K562 (cell line): Measurements from ENCODE around the gene SLCO3A1. TPM values are rescaled to one million over a fixed set of nuclear protein-coding genes. Genes with fewer than 3 reads are reported as not detected.

Source experiments
- ATAC-seq: fragments of 200-7000 bp; cut with Tn5 transposase; 3 replicates; pipeline ENCODE4 v1.9.1; 2020; ENCODE audit warnings: moderate library complexity
- BruUV-seq: library from RNA; stranded (reverse); fragments of 400-500 nt; replicated peaks from 2 replicates; lab custom pipeline; 2021; lab: Mats Ljungman, UMichigan
- CTCF ChIA-PET: fragments of 300-600 bp; formaldehyde crosslinking; extraction: SDS; loops from one replicate; lab custom pipeline; 2021; ENCODE audit warnings: low intra/inter-chr PET ratio; lab: Yijun Ruan, JAX
- POLR2A ChIA-PET: fragments of 300-600, 350-650 bp; sonication (Branson Sonifier 250); formaldehyde crosslinking; extraction: SDS; loops from one replicate; lab custom pipeline; 2021; ENCODE audit warnings: antibody characterized with exemption, inconsistent platforms; lab: Yijun Ruan, JAX
- DNase-seq, 4 experiments: peaks; one replicate each; pipeline versions ENCODE4 v3.0.0 to v3.0.0-alpha.2; 2011 to 2018; ENCODE audit warnings: low spot score in 3 of 4, mixed read lengths in 3 of 4; ENCODE audit errors: extremely low read depth in 1 of 4
- FAIRE-seq: peaks from 2 replicates; lab custom pipeline; 2011; peaks lifted over from hg19 to GRCh38; lab: Jason Lieb, UNC
- H2AFZ ChIP-seq: 2 replicates; pipeline ENCODE4 v1.6.0; 2011; ENCODE audit warnings: low read depth, low read length, control low read depth, inconsistent platforms
- H3K27ac ChIP-seq: fragments of 200-600 bp; 3 replicates; pipeline ENCODE4 v1.8.0; 2011; ENCODE audit warnings: low read depth, mild to moderate bottlenecking, control low read depth, inconsistent platforms, low read length, moderate library complexity, mixed read lengths; ENCODE audit errors: extremely low read depth
- H3K27me3 ChIP-seq, 2 experiments: fragments of 300-600 bp in 1 of 2; 2 replicates in 1 of 2; 3 replicates in 1 of 2; pipeline versions ENCODE4 v1.6.0 to v1.8.0; 2011; ENCODE audit warnings: inconsistent platforms in 2 of 2, low read length in 2 of 2, mild to moderate bottlenecking in 1 of 2, mixed read lengths in 1 of 2, moderate library complexity in 1 of 2; ENCODE audit not compliant: control insufficient read depth in 2 of 2, insufficient read depth in 2 of 2
- H3K36me3 ChIP-seq: fragments of 300-600 bp; 3 replicates; pipeline ENCODE4 v1.8.0; 2011; ENCODE audit warnings: mild to moderate bottlenecking, low read length, inconsistent platforms; ENCODE audit not compliant: control insufficient read depth, insufficient read depth
- H3K4me1 ChIP-seq, 2 experiments: fragments of 200-600 bp in 1 of 2; replicated peaks in 1 of 2; 2 replicates in 1 of 2; 3 replicates in 1 of 2; pipeline versions ENCODE4 v1.5.1 to v1.8.0; 2011; ENCODE audit warnings: inconsistent platforms in 2 of 2, low read length in 2 of 2, mild to moderate bottlenecking in 1 of 2, mixed read lengths in 1 of 2, moderate library complexity in 1 of 2; ENCODE audit not compliant: control insufficient read depth in 2 of 2, insufficient read depth in 2 of 2
- H3K4me2 ChIP-seq: 2 replicates; pipeline ENCODE4 v1.6.1; 2011; ENCODE audit warnings: low read length, control low read depth, inconsistent platforms, mixed read lengths; ENCODE audit not compliant: insufficient read depth
- H3K4me3 ChIP-seq: fragments of 200-600 bp; sonication (generic), shearing (Covaris generic); 2 replicates; pipeline ENCODE4 v1.5.1; 2016; ENCODE audit warnings: control low read depth, inconsistent platforms
- H3K79me2 ChIP-seq: fragments of 200-600 bp; 3 replicates; pipeline ENCODE4 v1.8.0; 2011; ENCODE audit warnings: low read length, inconsistent platforms; ENCODE audit not compliant: control insufficient read depth, insufficient read depth
- H3K9ac ChIP-seq, 2 experiments: 2 replicates each; pipeline versions ENCODE4 v1.6.0 to v1.6.1; 2011; ENCODE audit warnings: low read depth in 2 of 2, low read length in 2 of 2, control low read depth in 1 of 2, inconsistent platforms in 1 of 2, mild to moderate bottlenecking in 1 of 2, mixed read lengths in 1 of 2; ENCODE audit not compliant: insufficient read depth in 1 of 2
- H3K9me1 ChIP-seq: one replicate; pipeline ENCODE4 v1.6.0; 2011; ENCODE audit warnings: inconsistent platforms, mild to moderate bottlenecking, low read length, moderate library complexity; ENCODE audit not compliant: control insufficient read depth, insufficient read depth
- H3K9me3 ChIP-seq: replicated peaks from 2 replicates; pipeline ENCODE4 v1.5.1; 2011; ENCODE audit warnings: low read depth, low read length, inconsistent platforms; ENCODE audit not compliant: control insufficient read depth, insufficient read depth
- H4K20me1 ChIP-seq: replicated peaks from 2 replicates; pipeline ENCODE4 v1.6.1; 2011; ENCODE audit warnings: low read length, inconsistent platforms, mixed read lengths; ENCODE audit not compliant: control insufficient read depth, insufficient read depth
- CBFA2T3 ChIP-seq: fragments of 450-650 bp; IDR thresholded peaks from 2 replicates; pipeline ENCODE4 v1.6.1; 2017
- CC2D1A ChIP-seq: fragments of 450-650 bp; IDR thresholded peaks from 2 replicates; pipeline ENCODE4 v1.6.1; 2017; ENCODE audit warnings: mild to moderate bottlenecking
- CREB1 ChIP-seq, 2 experiments: sonication (generic) in 1 of 2; formaldehyde crosslinking in 1 of 2; IDR thresholded peaks; 2 replicates each; pipeline versions ENCODE4 v1.6.1 to v1.8.0; 2012 to 2022; ENCODE audit warnings: inconsistent platforms in 1 of 2, mild to moderate bottlenecking in 1 of 2, missing genetic modification reagents in 1 of 2, moderate library complexity in 1 of 2
- GTF3C2 ChIP-seq: IDR thresholded peaks from 3 replicates; pipeline ENCODE4 v1.6.1; 2011; ENCODE audit warnings: borderline replicate concordance, mild to moderate bottlenecking, moderate library complexity; ENCODE audit not compliant: insufficient read length; ENCODE audit errors: extremely low read depth
- HNRNPLL ChIP-seq: fragments of 200-400 bp; formaldehyde crosslinking; IDR thresholded peaks from 2 replicates; pipeline ENCODE4 v1.6.1; 2017; ENCODE audit warnings: low read length, low read depth, mild to moderate bottlenecking; ENCODE audit not compliant: poor library complexity, severe bottlenecking
- KLF1 ChIP-seq: fragments of 450-650 bp; IDR thresholded peaks from 2 replicates; pipeline ENCODE4 v1.6.1; 2016; ENCODE audit warnings: missing genetic modification characterization, missing compliant biosample characterization
- KLF10 ChIP-seq: fragments of 250-450 bp; sonication (Bioruptor Pico); IDR thresholded peaks from 2 replicates; pipeline ENCODE4 v1.6.1; 2021; ENCODE audit warnings: matching md5 sums
- MTF1 ChIP-seq: fragments of 250-450 bp; sonication (Bioruptor Pico); IDR thresholded peaks from 2 replicates; pipeline ENCODE4 v1.9.0; 2021; ENCODE audit warnings: moderate library complexity, mild to moderate bottlenecking, inconsistent platforms, borderline replicate concordance
- MXD1 ChIP-seq: fragments of 250-450 bp; sonication (Bioruptor Pico); IDR thresholded peaks from 2 replicates; pipeline ENCODE4 v1.8.0; 2021; ENCODE audit warnings: borderline replicate concordance, mild to moderate bottlenecking, moderate library complexity; ENCODE audit not compliant: poor library complexity, severe bottlenecking
- NFE2 ChIP-seq: IDR thresholded peaks from 2 replicates; pipeline ENCODE4 v1.6.1; 2014; ENCODE audit warnings: antibody characterized with exemption, low read depth
- NRF1 ChIP-seq, 2 experiments: fragments of 450-650 bp; IDR thresholded peaks in 1 of 2; conservative IDR thresholded peaks in 1 of 2; 2 replicates each; pipeline ENCODE4 v1.6.1; 2014; ENCODE audit warnings: mild to moderate bottlenecking in 2 of 2
- RUNX1 ChIP-seq: sonication (generic); IDR thresholded peaks from 2 replicates; pipeline ENCODE4 v1.6.1; 2016; ENCODE audit warnings: antibody characterized with exemption, low read depth
- TCF3 ChIP-seq: sonication (generic); formaldehyde crosslinking; IDR thresholded peaks from 2 replicates; pipeline ENCODE4 v1.4.0; 2020; ENCODE audit warnings: mild to moderate bottlenecking, missing genetic modification reagents
- ZBTB7A ChIP-seq: IDR thresholded peaks from 2 replicates; pipeline ENCODE4 v1.6.1; 2011; ENCODE audit warnings: low read depth, mild to moderate bottlenecking, low read length, moderate library complexity, borderline replicate concordance; ENCODE audit not compliant: control insufficient read depth
- ZNF121 ChIP-seq: sonication (generic); formaldehyde crosslinking; conservative IDR thresholded peaks from 2 replicates; pipeline ENCODE4 v1.8.0; 2022; ENCODE audit warnings: missing genetic modification reagents
- ZNF184 ChIP-seq: sonication (generic); formaldehyde crosslinking; IDR thresholded peaks from 2 replicates; pipeline ENCODE4 v1.5.0; 2020; ENCODE audit warnings: missing genetic modification reagents
- ZNF217 ChIP-seq: sonication (generic); formaldehyde crosslinking; IDR thresholded peaks from 2 replicates; pipeline ENCODE4 v1.8.0; 2022; ENCODE audit warnings: mild to moderate bottlenecking, missing genetic modification reagents
- ZNF77 ChIP-seq: fragments of 250-450 bp; sonication (Bioruptor Pico); IDR thresholded peaks from 2 replicates; pipeline ENCODE4 v1.5.0; 2020
- ZNF778 ChIP-seq: fragments of 450-650 bp; formaldehyde crosslinking; IDR thresholded peaks from 2 replicates; pipeline ENCODE4 v1.4.0; 2020; ENCODE audit warnings: mild to moderate bottlenecking, moderate library complexity
- WGBS: fragments of 100-300 bp; shearing (Covaris generic); methylation state at CpG from one replicate; pipeline ENCODE4 v1.1.6; 2016; ENCODE audit warnings: low coverage, mixed read lengths; ENCODE audit not compliant: insufficient coverage; ENCODE audit errors: missing lambda C conversion rate; 5-methylcytosine and 5-hydroxymethylcytosine counted together
- in situ Hi-C: fragments of 300-500 bp; cut with MboI; formaldehyde crosslinking; loops from 4 replicates; pipeline ENCODE4 v1.15.0; 2018; ENCODE audit warnings: inconsistent platforms, mixed read lengths
- intact Hi-C: fragments of 100-400 bp; cut with micrococcal nuclease; formaldehyde crosslinking; loops from 2 replicates; pipeline ENCODE4 v1.14.2; 2022
- polyA plus RNA-seq, 8 experiments: library from polyadenylated mRNA; depleted of rRNA in 4 of 8; stranded (reverse) in 5 of 8; unstranded in 3 of 8; fragments of >200 nt; fragmentation: Nextera tagmentation in 2 of 8; fragmentation: Illumina TruSeq in 1 of 8; extraction: Ambion mirVana in 2 of 8; extraction: Trizol in 1 of 8; gene quantifications; 2 replicates each; pipeline versions ENCODE4 v1.2.1 to v1.2.3, GENCODE V29; 2011 to 2014; ENCODE audit warnings: inconsistent platforms in 1 of 8, missing spikeins in 1 of 8
- total RNA-seq, 7 experiments: library from RNA; depleted of rRNA in 6 of 7; stranded (reverse); fragments of >200 nt in 6 of 7; fragmentation: Illumina TruSeq in 2 of 7; extraction: Trizol in 2 of 7; gene quantifications; 2 replicates each; pipeline versions ENCODE4 v1.2.1 to v1.2.3, GENCODE V29; 2011 to 2021; ENCODE audit warnings: low replicate concordance in 1 of 7

The SLCO3A1 gene
- total and polyA plus RNA-seq, 9 of the 15 experiments (the other 6 are each of a cell fraction or from before 2014, with no cell fraction given) = 0.01 to 0.84 (median 0.06) TPM; not detected in 3

GRCh38 chr15:92092289-92093105, 239.0 kb downstream of the SLCO3A1 start:
- H3K4me2 ChIP-seq = no peak overlapping the region
- H3K36me3 ChIP-seq = no peaks in the 10 kb centered on the region
- no peak overlapping the region for H3K9ac ChIP-seq
- WGBS = under 1% methylated on average over 9 of the region's 10 CpGs
- in situ Hi-C loops = loop anchor here (5.0 to 10.0 kb wide), 2 partner anchors 292 to 615 kb away; no protein-coding TSS in a partner anchor
- no peak overlapping the region for H3K4me3 ChIP-seq
- H3K27me3 ChIP-seq = peaks cover 0 to 4% of the 10 kb centered on the region in 2 experiments; a peak in 2 of 5 replicates
- DNase-seq (no peak), ATAC-seq (no peak), FAIRE-seq (no peak)
- H4K20me1 ChIP-seq = no peaks in the 10 kb centered on the region; the same call in 1 of the 2 replicates
- BruUV-seq = no TSS peak
- ChIA-PET POLR2A (interaction anchor here (0.5 kb wide), 1 partner anchor 112 kb away, joined by 3 read pairs; no protein-coding TSS in a partner anchor), CTCF (no interaction called here)
- no peaks in the 10 kb centered on the region for H3K4me1 ChIP-seq
- no peak overlapping the region for H2AFZ ChIP-seq
- TF ChIP-seq KLF1 (tag) (no peak), NFE2 (no peak), NRF1 (conservative IDR thresholded peaks at IDR 0.05 in 1 of 2, IDR thresholded peaks at IDR 0.05 in 1 of 2) (no peak), GTF3C2 (no peak), CREB1 (IDR thresholded peaks at IDR 0.05) (no peak), CREB1 (CRISPR knock-in tag; IDR thresholded peaks at IDR 0.05) (no peak), KLF10 (CRISPR knock-in tag) (no peak), CC2D1A (no peak), ZNF217 (CRISPR knock-in tag) (no peak), ZNF121 (CRISPR knock-in tag) (no peak), ZNF184 (CRISPR knock-in tag) (no peak), MTF1 (CRISPR knock-in tag) (no peak), ZBTB7A (no peak), CBFA2T3 (no peak), ZNF778 (CRISPR knock-in tag) (no peak), TCF3 (CRISPR knock-in tag) (no peak), RUNX1 (no peak), MXD1 (CRISPR knock-in tag) (no peak), ZNF77 (no peak), HNRNPLL (no peak)
- H3K9me1 ChIP-seq = no peaks in the 10 kb centered on the region
- no peak overlapping the region for H3K27ac ChIP-seq
- intact Hi-C loops = loop anchor here (10.0 kb wide), 2 partner anchors 432 to 592 kb away; no protein-coding TSS in a partner anchor
- H3K9me3 ChIP-seq = no peaks in the 10 kb centered on the region
- no peaks in the 10 kb centered on the region for H3K79me2 ChIP-seq
